ENCODE measurements around the gene MACF1.

DNA sequence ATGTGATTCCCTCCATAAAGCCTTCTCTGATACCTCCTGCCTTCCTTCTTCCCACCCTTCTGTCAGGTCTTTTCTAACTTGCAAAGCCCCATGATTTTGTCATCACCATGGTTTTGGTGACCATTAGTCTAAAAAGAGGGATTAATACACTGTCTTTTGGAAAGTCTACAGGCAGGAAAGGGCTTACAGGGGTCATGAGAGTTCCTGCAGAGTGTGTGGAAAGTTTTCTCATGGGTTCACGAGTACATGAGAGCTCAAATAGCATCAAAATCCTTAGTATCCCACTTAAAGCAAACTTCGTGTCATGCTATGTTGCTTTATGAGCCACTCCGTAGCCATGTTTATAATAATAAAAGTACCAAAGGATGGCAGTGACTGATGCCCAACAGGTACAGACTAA lies 200.4 kb downstream of the MACF1 start:
- TF ChIP-seq, protein P1, sequence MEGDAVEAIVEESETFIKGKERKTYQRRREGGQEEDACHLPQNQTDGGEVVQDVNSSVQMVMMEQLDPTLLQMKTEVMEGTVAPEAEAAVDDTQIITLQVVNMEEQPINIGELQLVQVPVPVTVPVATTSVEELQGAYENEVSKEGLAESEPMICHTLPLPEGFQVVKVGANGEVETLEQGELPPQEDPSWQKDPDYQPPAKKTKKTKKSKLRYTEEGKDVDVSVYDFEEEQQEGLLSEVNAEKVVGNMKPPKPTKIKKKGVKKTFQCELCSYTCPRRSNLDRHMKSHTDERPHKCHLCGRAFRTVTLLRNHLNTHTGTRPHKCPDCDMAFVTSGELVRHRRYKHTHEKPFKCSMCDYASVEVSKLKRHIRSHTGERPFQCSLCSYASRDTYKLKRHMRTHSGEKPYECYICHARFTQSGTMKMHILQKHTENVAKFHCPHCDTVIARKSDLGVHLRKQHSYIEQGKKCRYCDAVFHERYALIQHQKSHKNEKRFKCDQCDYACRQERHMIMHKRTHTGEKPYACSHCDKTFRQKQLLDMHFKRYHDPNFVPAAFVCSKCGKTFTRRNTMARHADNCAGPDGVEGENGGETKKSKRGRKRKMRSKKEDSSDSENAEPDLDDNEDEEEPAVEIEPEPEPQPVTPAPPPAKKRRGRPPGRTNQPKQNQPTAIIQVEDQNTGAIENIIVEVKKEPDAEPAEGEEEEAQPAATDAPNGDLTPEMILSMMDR (IDR thresholded peaks at IDR 0.05; ENCODE audit: insufficient read depth, low read depth, low read length), result no peak
- TF ChIP-seq EZH2 (IDR thresholded peaks at IDR 0.05; ENCODE audit: insufficient read depth, low read length), result no peak
